ENCODE results near the gene COBL. TPM values are rescaled to one million over a fixed set of nuclear protein-coding genes. Genes with fewer than 3 reads are reported as not detected.

COBL gene
- total and polyA plus RNA-seq, 2 donors (not counting 3 experiments of a cell fraction or from before 2014, with no cell fraction given) = 0.11 TPM; not detected in 1

DNA sequence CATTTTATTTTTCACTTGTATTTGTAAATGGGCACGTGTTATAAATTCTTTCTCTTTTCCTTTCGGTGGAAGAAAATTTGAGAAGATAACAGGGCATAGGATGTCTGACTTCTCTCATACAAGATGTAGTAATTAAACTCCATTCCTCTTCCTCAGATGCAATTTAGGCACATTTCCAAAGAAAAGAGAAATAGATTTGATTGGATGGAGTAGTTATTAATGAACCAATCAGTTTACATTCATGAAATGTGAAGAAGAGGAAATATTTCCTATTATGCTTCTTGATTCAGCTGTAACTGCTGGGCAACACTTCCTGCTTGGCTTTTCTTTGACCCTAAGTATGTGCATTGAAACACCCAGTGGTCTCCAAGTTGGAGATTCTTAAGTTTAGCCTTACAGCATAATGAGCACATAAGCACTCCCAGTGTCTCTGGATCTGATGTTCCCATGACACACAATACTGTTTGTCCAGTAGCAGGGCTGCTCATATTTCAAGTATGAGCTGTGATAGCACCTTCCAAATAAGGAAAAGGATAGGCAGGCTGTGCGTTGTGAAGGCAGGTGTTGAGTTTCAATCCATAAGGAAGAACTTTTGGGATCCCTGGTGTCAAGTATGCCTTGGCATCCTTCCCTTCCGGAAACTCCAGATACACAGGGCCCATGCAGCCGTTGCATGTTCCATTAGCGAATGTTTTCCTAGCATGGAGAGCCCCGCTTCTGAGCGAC lies 33.4 kb upstream of the COBL start:
- no peaks in the 10 kb centered on the region for H3K9me3 ChIP-seq (replicated peaks; ENCODE audit: control insufficient read depth, insufficient read depth, low read length)
- CTCF ChIA-PET = no interaction called here

GRCh38 chr7:51346126-51346525 lies 29.5 kb upstream of the COBL start:
- no peaks in the 10 kb centered on the region for H3K36me3 ChIP-seq (ENCODE audit: control insufficient read depth in 2 of 2, extremely low read depth in 1 of 2, insufficient read depth in 2 of 2, low read length in 2 of 2)
- H4K20me1 ChIP-seq (replicated peaks; ENCODE audit: control insufficient read depth, extremely low read depth, insufficient read depth, low read length) = no peaks in the 10 kb centered on the region
- BruUV-seq (replicated peaks) = no TSS peak
- DNase-seq (ENCODE audit: low read depth, low spot score) (no peak), FAIRE-seq (no peak)
- POLR2A ChIA-PET = no interaction called here
- no peak overlapping the region for H3K4me3 ChIP-seq (replicated peaks in 1 of 3; ENCODE audit: insufficient read depth in 1 of 3, low read depth in 1 of 3, low read length in 3 of 3)
- no peaks in the 10 kb centered on the region for H3K79me2 ChIP-seq (ENCODE audit: control insufficient read depth, insufficient read depth, low read length)
- no peaks in the 10 kb centered on the region for H3K9me3 ChIP-seq (replicated peaks; ENCODE audit: control insufficient read depth, insufficient read depth, low read length)
- no peak overlapping the region for H2AFZ ChIP-seq (ENCODE audit: low read depth, low read length)
- H3K9me1 ChIP-seq (replicated peaks; ENCODE audit: control insufficient read depth, extremely low read depth, insufficient read depth, low read length) = no peaks in the 10 kb centered on the region
- no peak overlapping the region for H3K9ac ChIP-seq (replicated peaks; ENCODE audit: extremely low read depth, insufficient read depth, low read length)
- H3K4me1 ChIP-seq (ENCODE audit: control insufficient read depth, extremely low read depth, insufficient read depth, low read length) = no peaks in the 10 kb centered on the region
- CTCF ChIA-PET = interaction anchor here (0.7 kb wide), 1 partner anchor 104 kb away, joined by 3 read pairs; no protein-coding TSS in a partner anchor
- no peak overlapping the region for H3K27ac ChIP-seq (ENCODE audit: insufficient read depth, low read depth, low read length)
- H3K27me3 ChIP-seq (ENCODE audit: control insufficient read depth in 2 of 2, insufficient read depth in 2 of 2, low read length in 2 of 2) = no peaks in the 10 kb centered on the region
- dilution Hi-C loops (cut with MboI; ENCODE audit: extremely low pct_ligation_motif_present, low sequenced_read_pairs) = no loop called here
- no peak overlapping the region for H3K4me2 ChIP-seq (ENCODE audit: insufficient read depth, low read length)
- TF ChIP-seq FOS (IDR thresholded peaks at IDR 0.05; ENCODE audit: borderline replicate concordance, insufficient read depth, low read length) (no peak), GATA2 (IDR thresholded peaks at IDR 0.05; ENCODE audit: insufficient read depth, insufficient read length, low read depth, low read length) (no peak), EZH2 (IDR thresholded peaks at IDR 0.05; ENCODE audit: borderline replicate concordance, low read depth, low read length, severe bottlenecking) (no peak), POLR2A (IDR thresholded peaks at IDR 0.05; ENCODE audit: low read depth, low read length) (no peak), MYC (IDR thresholded peaks at IDR 0.05; ENCODE audit: low read depth, low read length) (no peak), JUN (IDR thresholded peaks at IDR 0.05; ENCODE audit: borderline replicate concordance, insufficient read depth, insufficient read length, low read depth) (no peak), POLR2AphosphoS5 (IDR thresholded peaks at IDR 0.05; ENCODE audit: insufficient read depth, low read depth, low read length) (no peak)
- TF ChIP-seq, protein P1, sequence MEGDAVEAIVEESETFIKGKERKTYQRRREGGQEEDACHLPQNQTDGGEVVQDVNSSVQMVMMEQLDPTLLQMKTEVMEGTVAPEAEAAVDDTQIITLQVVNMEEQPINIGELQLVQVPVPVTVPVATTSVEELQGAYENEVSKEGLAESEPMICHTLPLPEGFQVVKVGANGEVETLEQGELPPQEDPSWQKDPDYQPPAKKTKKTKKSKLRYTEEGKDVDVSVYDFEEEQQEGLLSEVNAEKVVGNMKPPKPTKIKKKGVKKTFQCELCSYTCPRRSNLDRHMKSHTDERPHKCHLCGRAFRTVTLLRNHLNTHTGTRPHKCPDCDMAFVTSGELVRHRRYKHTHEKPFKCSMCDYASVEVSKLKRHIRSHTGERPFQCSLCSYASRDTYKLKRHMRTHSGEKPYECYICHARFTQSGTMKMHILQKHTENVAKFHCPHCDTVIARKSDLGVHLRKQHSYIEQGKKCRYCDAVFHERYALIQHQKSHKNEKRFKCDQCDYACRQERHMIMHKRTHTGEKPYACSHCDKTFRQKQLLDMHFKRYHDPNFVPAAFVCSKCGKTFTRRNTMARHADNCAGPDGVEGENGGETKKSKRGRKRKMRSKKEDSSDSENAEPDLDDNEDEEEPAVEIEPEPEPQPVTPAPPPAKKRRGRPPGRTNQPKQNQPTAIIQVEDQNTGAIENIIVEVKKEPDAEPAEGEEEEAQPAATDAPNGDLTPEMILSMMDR (IDR thresholded peaks at IDR 0.05; ENCODE audit: extremely low read depth in 1 of 2, insufficient read depth in 1 of 2, low read depth in 1 of 2, low read length in 2 of 2) = no peak
- TF ChIP-seq, protein P2, sequence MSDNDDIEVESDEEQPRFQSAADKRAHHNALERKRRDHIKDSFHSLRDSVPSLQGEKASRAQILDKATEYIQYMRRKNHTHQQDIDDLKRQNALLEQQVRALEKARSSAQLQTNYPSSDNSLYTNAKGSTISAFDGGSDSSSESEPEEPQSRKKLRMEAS (IDR thresholded peaks at IDR 0.05; ENCODE audit: insufficient read depth, insufficient read length) = no peak
- intact Hi-C loops (cut with micrococcal nuclease) = no loop called here

More for the DNA sequence above, 33.4 kb upstream of the COBL start:
- H4K20me1 ChIP-seq (replicated peaks; ENCODE audit: control insufficient read depth, extremely low read depth, insufficient read depth, low read length) = no peaks in the 10 kb centered on the region
- no peak overlapping the region for H3K9ac ChIP-seq (replicated peaks; ENCODE audit: extremely low read depth, insufficient read depth, low read length)
- dilution Hi-C loops (cut with MboI; ENCODE audit: extremely low pct_ligation_motif_present, low sequenced_read_pairs) = no loop called here
- intact Hi-C loops (cut with micrococcal nuclease) = no loop called here
- H3K4me1 ChIP-seq (ENCODE audit: control insufficient read depth, extremely low read depth, insufficient read depth, low read length) = no peaks in the 10 kb centered on the region
- no TSS peak for BruUV-seq (replicated peaks)
- no peak overlapping the region for H3K4me3 ChIP-seq (replicated peaks in 1 of 3; ENCODE audit: insufficient read depth in 1 of 3, low read depth in 1 of 3, low read length in 3 of 3)
- no peaks in the 10 kb centered on the region for H3K36me3 ChIP-seq (ENCODE audit: control insufficient read depth in 2 of 2, extremely low read depth in 1 of 2, insufficient read depth in 2 of 2, low read length in 2 of 2)
- DNase-seq (ENCODE audit: low read depth, low spot score) = no peak
- H3K27ac ChIP-seq (ENCODE audit: insufficient read depth, low read depth, low read length) = no peak overlapping the region
- no peak overlapping the region for H2AFZ ChIP-seq (ENCODE audit: low read depth, low read length)
- no peaks in the 10 kb centered on the region for H3K79me2 ChIP-seq (ENCODE audit: control insufficient read depth, insufficient read depth, low read length)
- H3K4me2 ChIP-seq (ENCODE audit: insufficient read depth, low read length) = no peak overlapping the region
- POLR2A ChIA-PET = no interaction called here
- no peak for FAIRE-seq
- H3K9me1 ChIP-seq (replicated peaks; ENCODE audit: control insufficient read depth, extremely low read depth, insufficient read depth, low read length) = no peaks in the 10 kb centered on the region
- no peaks in the 10 kb centered on the region for H3K27me3 ChIP-seq (ENCODE audit: control insufficient read depth in 2 of 2, insufficient read depth in 2 of 2, low read length in 2 of 2)
- TF ChIP-seq POLR2AphosphoS5 (IDR thresholded peaks at IDR 0.05; ENCODE audit: insufficient read depth, low read depth, low read length) (no peak), FOS (IDR thresholded peaks at IDR 0.05; ENCODE audit: borderline replicate concordance, insufficient read depth, low read length) (no peak), EZH2 (IDR thresholded peaks at IDR 0.05; ENCODE audit: borderline replicate concordance, low read depth, low read length, severe bottlenecking) (no peak), JUN (IDR thresholded peaks at IDR 0.05; ENCODE audit: borderline replicate concordance, insufficient read depth, insufficient read length, low read depth) (no peak), POLR2A (IDR thresholded peaks at IDR 0.05; ENCODE audit: low read depth, low read length) (no peak), GATA2 (IDR thresholded peaks at IDR 0.05; ENCODE audit: insufficient read depth, insufficient read length, low read depth, low read length) (no peak)
- TF ChIP-seq, protein P2 (IDR thresholded peaks at IDR 0.05; ENCODE audit: insufficient read depth, insufficient read length) = no peak
